ENCODE measurements around the gene INSC. TPM values are rescaled to one million over a fixed set of nuclear protein-coding genes. Genes with fewer than 3 reads are reported as not detected.

INSC gene
- total RNA-seq, 2 donors from 2014 or later = 0.52 to 3.6 TPM

DNA sequence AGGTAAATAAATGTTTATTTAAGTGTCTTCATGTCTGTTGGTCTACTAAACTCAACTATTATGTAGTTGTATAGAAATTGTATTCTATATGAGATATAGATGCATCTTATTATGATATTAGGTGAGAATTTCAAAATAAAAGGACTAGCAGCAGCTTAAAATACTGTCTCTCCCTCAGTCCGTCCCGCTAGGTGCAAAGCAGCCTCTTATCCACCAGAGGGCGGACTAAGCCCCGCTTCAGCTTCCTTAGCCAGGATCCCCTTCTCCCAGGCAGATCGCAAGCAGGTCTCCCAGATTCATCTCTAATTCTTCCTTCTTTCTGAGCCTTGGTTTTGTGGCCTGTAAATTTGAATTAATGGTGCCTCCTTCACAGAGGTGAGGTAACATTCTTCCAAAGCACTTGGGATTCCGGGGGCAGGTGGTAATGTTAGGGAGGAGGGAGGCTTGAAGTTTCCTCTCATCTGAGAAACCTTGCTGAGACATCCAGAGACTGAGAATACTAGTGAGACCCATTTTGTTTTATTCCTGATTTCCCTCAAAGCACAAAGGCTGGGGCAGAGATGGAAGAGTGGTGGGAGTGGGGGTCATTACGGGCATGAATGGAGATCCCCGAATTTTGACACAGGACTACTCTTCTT is 13.5 kb upstream of the INSC start:
- intact Hi-C loops (cut with DNase I) = no loop called here

DNA sequence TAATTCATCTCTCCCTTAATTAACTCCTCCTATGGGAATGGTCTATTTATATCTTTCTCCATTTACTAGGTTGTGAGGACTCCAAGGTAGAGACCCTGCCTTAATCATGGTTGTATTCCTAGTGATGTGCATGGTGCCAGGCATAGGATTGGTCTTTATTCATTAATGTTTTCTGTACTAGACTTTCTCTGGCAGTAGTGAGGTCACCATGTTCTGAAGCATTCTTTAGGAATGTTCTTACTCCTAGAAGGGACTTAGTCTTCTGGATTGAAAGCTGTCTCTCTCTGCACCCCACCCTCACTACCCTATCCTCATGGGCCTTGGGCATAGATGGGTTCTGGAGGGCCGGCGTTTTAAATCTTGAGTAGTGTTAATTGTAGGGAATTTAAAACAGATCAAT is 10.6 kb upstream of the INSC start:
- intact Hi-C loops (cut with DNase I) = no loop called here
- TF ChIP-seq, protein P1, sequence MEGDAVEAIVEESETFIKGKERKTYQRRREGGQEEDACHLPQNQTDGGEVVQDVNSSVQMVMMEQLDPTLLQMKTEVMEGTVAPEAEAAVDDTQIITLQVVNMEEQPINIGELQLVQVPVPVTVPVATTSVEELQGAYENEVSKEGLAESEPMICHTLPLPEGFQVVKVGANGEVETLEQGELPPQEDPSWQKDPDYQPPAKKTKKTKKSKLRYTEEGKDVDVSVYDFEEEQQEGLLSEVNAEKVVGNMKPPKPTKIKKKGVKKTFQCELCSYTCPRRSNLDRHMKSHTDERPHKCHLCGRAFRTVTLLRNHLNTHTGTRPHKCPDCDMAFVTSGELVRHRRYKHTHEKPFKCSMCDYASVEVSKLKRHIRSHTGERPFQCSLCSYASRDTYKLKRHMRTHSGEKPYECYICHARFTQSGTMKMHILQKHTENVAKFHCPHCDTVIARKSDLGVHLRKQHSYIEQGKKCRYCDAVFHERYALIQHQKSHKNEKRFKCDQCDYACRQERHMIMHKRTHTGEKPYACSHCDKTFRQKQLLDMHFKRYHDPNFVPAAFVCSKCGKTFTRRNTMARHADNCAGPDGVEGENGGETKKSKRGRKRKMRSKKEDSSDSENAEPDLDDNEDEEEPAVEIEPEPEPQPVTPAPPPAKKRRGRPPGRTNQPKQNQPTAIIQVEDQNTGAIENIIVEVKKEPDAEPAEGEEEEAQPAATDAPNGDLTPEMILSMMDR (IDR thresholded peaks at IDR 0.05) = no peak
- no peak for TF ChIP-seq POLR2A (IDR thresholded peaks at IDR 0.05)
- Histone ChIP-seq H3K4me1 (peaks cover 9% of the 10 kb centered on the region), H3K27ac (no peak overlapping the region), H3K9me3 (no peaks in the 10 kb centered on the region), H3K27me3 (no peaks in the 10 kb centered on the region), H3K36me3 (replicated peaks in 1 of 2; ENCODE audit: insufficient read depth in 1 of 2, low read depth in 2 of 2) (no peaks in the 10 kb centered on the region), H3K4me3 (no peak overlapping the region)
- DNase-seq = no peak
- WGBS, 2 donors = 88 to 98% methylated on average over 2 of the region's 2 CpGs
- no peak for ATAC-seq

More for the DNA sequence above, 13.5 kb upstream of the INSC start:
- DNase-seq = peak; percentile 69 to 74 (median 74)
- no peaks in the 10 kb centered on the region for H3K9me3 ChIP-seq
- no peaks in the 10 kb centered on the region for H3K36me3 ChIP-seq (replicated peaks in 1 of 2; ENCODE audit: insufficient read depth in 1 of 2, low read depth in 2 of 2)
- no peak overlapping the region for H3K27ac ChIP-seq
- H3K4me1 ChIP-seq = no peaks in the 10 kb centered on the region
- WGBS, 2 donors = 24 to 29% methylated on average over 8 of the region's 8 CpGs
- TF ChIP-seq POLR2A (IDR thresholded peaks at IDR 0.05) = no peak
- TF ChIP-seq, protein P1 (IDR thresholded peaks at IDR 0.05) = peak; percentile 84 to 94 (median 89)
- H3K4me3 ChIP-seq = no peak overlapping the region
- peak; percentile 85 for ATAC-seq
- H3K27me3 ChIP-seq = no peaks in the 10 kb centered on the region

DNA sequence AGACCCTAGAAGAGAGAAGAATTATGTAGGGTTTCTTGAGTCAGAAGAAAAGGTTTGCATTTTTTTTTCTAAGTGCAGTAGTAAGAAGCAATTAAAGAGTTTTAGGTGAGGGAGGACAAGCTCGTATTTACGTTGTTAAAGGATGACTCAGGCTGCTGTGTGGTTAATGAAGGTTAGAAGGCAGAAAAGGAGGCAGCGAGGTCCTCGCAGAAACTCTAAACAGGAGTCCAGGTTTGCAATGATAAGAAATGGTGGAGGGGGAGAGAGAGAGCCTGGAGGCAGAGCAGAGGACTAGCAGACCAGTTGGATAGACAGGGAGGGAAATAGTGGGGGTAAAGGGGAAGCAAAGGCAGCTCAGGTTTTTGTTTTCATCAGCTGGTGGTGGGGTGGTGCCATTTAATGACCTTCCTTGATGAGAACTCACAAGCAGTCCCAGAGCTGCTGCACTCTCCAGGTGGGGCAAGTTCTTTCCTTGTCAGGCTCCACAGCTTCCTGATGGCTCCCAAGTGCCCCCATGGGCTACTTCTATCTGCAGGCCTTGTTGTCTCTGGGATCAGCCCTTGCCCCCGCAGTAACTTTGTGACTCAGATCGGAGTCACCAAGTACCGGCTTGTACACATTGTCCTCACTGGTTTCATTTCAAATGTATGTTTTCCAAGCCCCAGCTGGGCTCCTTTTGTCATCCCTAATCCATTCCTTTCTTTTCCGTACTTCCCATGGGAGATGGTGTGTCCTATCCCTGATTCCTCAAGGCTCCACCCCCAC is 8.3 kb upstream of the INSC start:
- TF ChIP-seq POLR2A (IDR thresholded peaks at IDR 0.05) = no peak
- TF ChIP-seq, protein P1 (IDR thresholded peaks at IDR 0.05) = no peak
- Histone ChIP-seq H3K27ac (no peak overlapping the region), H3K9me3 (no peaks in the 10 kb centered on the region), H3K27me3 (no peaks in the 10 kb centered on the region), H3K36me3 (replicated peaks in 1 of 2; ENCODE audit: insufficient read depth in 1 of 2, low read depth in 2 of 2) (no peaks in the 10 kb centered on the region), H3K4me3 (no peak overlapping the region), H3K4me1 (peaks cover 9% of the 10 kb centered on the region)
- intact Hi-C loops (cut with DNase I) = no loop called here
- DNase-seq (no peak), ATAC-seq (no peak)
- WGBS, 2 donors = 91 to 94% methylated on average over 8 of the region's 8 CpGs

DNA sequence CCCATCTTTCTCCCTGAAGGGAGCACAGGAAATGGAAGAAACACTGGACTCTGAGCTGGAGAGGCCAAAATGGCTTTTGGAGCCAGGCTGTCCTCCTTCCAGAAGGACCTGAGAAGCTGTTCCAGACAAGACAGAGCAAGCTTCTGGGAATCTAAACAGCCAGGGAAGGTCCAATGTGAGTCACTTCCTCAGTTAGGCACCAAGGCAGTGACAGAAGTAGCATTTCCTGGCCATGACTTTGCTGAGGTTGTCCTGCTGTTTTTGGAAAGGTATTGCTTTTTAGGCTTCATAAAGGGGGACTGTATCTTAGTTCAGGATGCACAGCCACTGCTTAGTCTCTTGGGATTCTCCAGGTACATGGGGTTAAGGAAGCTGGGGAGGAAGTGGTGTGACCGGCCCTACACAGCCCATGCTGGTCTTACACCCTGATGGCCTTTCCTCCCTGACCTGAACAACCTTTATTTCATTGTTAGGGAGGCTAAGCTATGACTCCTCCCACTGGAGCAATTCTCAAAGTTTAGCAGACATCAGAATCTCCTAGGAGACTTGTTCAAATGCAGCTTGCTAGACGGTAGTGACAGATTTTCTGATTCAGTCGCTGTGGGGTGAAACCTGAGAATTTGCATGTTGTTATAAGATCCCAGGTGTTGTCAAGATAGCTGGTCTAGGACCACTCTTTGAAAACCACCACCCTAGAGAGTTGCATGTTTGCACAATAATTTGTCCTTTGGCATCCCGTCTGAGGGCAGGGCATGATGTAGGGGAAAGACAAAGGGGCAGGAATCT is 6.8 kb upstream of the INSC start:
- Histone ChIP-seq H3K4me3 (no peak overlapping the region), H3K4me1 (peaks cover 9% of the 10 kb centered on the region), H3K27me3 (no peaks in the 10 kb centered on the region), H3K36me3 (replicated peaks in 1 of 2; ENCODE audit: insufficient read depth in 1 of 2, low read depth in 2 of 2) (no peaks in the 10 kb centered on the region), H3K9me3 (no peaks in the 10 kb centered on the region), H3K27ac (no peak overlapping the region)
- 46 to 65% methylated on average over 4 of the region's 4 CpGs for WGBS, 2 donors
- TF ChIP-seq, protein P1 (IDR thresholded peaks at IDR 0.05) = no peak
- TF ChIP-seq POLR2A (IDR thresholded peaks at IDR 0.05) = no peak
- DNase-seq (no peak), ATAC-seq (no peak)
- intact Hi-C loops (cut with DNase I) = no loop called here

Data from body of pancreas (tissue), 4 donors.